Muscle of leg (tissue), 11 donors: ENCODE measurements around the gene GPX4. TPM values are rescaled to one million over a fixed set of nuclear protein-coding genes. Genes with fewer than 3 reads are reported as not detected.
"Not testable (repeated sequence)": the region's sequence is repeated elsewhere in the genome, so short reads cannot be mapped to it uniquely, and the experiment has no call there.

Source experiments
- DNase-seq: peaks from one replicate; pipeline ENCODE4 v3.0.0; 2013
- H3K27ac ChIP-seq: one replicate; pipeline ENCODE4 v1.5.1; 2013; ENCODE audit warnings: mild to moderate bottlenecking, low read length, control low read depth
- H3K27me3 ChIP-seq: one replicate; pipeline ENCODE4 v1.6.1; 2013; ENCODE audit warnings: low read length; ENCODE audit not compliant: control insufficient read depth, insufficient read depth
- H3K36me3 ChIP-seq: one replicate; pipeline ENCODE4 v1.6.1; 2013; ENCODE audit warnings: low read length; ENCODE audit not compliant: control insufficient read depth, insufficient read depth
- H3K4me1 ChIP-seq: one replicate; pipeline ENCODE4 v1.6.1; 2013; ENCODE audit warnings: low read length; ENCODE audit not compliant: control insufficient read depth, insufficient read depth
- H3K4me3 ChIP-seq: one replicate; pipeline ENCODE4 v1.5.1; 2013; ENCODE audit warnings: low read length, control low read depth
- H3K9me3 ChIP-seq: replicated peaks from 2 replicates; pipeline ENCODE4 v1.6.1; 2013; ENCODE audit warnings: low read depth, low read length; ENCODE audit not compliant: control insufficient read depth
- WGBS: methylation state at CpG from one replicate; pipeline ENCODE4 v1.1.5; 2013; ENCODE audit warnings: missing lambda C conversion rate; ENCODE audit not compliant: insufficient coverage; 5-methylcytosine and 5-hydroxymethylcytosine counted together
- polyA plus RNA-seq, 8 donors: library from polyadenylated mRNA; unstranded; fragments of 120-200 nt; gene quantifications; one replicate each; pipeline versions ENCODE4 v1.2.1 to v1.2.3, GENCODE V29; 2013; ENCODE audit warnings: inconsistent platforms in 1 of 8, low replicate concordance in 1 of 8; ENCODE audit not compliant: insufficient read length in 8 of 8, insufficient read depth in 1 of 8
- total RNA-seq: library from RNA; stranded (reverse); fragments of 120-200 nt; gene quantifications from one replicate; pipeline ENCODE4 v1.2.4, GENCODE V29; 2013

Gene GPX4
- total and polyA plus RNA-seq, 9 donors, result 145 to 203 (median 162) TPM

GRCh38 chr19:1109697-1110671, 6.2 kb downstream of the GPX4 start:
- no peak for DNase-seq
- Histone ChIP-seq H3K27me3 (no peaks in the 10 kb centered on the region), H3K4me3 (no peak overlapping the region), H3K36me3 (peaks cover 48% of the 10 kb centered on the region), H3K9me3 (no peaks in the 10 kb centered on the region), H3K27ac (no peak overlapping the region), H3K4me1 (peaks cover 45% of the 10 kb centered on the region)
- 83% methylated on average over 46 of the region's 54 CpGs for WGBS

GRCh38 chr19:1110809-1111640, 7.2 kb downstream of the GPX4 start:
- 45% methylated on average over 6 of the region's 18 CpGs for WGBS
- Histone ChIP-seq H3K4me3 (no peak overlapping the region), H3K27ac (no peak overlapping the region), H3K4me1 (peaks cover 35% of the 10 kb centered on the region), H3K27me3 (no peaks in the 10 kb centered on the region), H3K36me3 (peaks cover 44% of the 10 kb centered on the region), H3K9me3 (no peaks in the 10 kb centered on the region)
- DNase-seq, result peak; percentile 65

- peaks cover 29% of the 10 kb centered on the region for H3K4me1 ChIP-seq
- peaks cover 45% of the 10 kb centered on the region for H3K36me3 ChIP-seq
- DNase-seq, result no peak
- WGBS, result 37% methylated on average over 12 of the region's 18 CpGs
- H3K27me3 ChIP-seq, result no peaks in the 10 kb centered on the region
- no peak overlapping the region for H3K4me3 ChIP-seq
- no peak overlapping the region for H3K27ac ChIP-seq
- H3K9me3 ChIP-seq, result no peaks in the 10 kb centered on the region
Observed at GRCh38 chr19:1111641-1112267, 8.0 kb downstream of the GPX4 start.

GRCh38 chr19:1112268-1113029, 8.7 kb downstream of the GPX4 start:
- 51% methylated on average over 71 of the region's 71 CpGs for WGBS

GRCh38 chr19:1113030-1113985, 9.5 kb downstream of the GPX4 start:
- H3K9me3 ChIP-seq, result no peaks in the 10 kb centered on the region
- H3K27me3 ChIP-seq, result no peaks in the 10 kb centered on the region
- peak overlapping the region; percentile 88 for H3K27ac ChIP-seq
- H3K4me1 ChIP-seq, result peaks cover 29% of the 10 kb centered on the region
- peak overlapping the region; percentile 18 for H3K4me3 ChIP-seq
- H3K36me3 ChIP-seq, result peaks cover 49% of the 10 kb centered on the region
- peak; percentile 94 for DNase-seq
- 21% methylated on average over 37 of the region's 44 CpGs for WGBS

More at GRCh38 chr19:1112268-1113029, 8.7 kb downstream of the GPX4 start:
- Histone ChIP-seq H3K27me3 (no peaks in the 10 kb centered on the region), H3K4me3 (no peak overlapping the region), H3K27ac (peak overlapping the region; percentile 29), H3K9me3 (no peaks in the 10 kb centered on the region), H3K36me3 (peaks cover 46% of the 10 kb centered on the region), H3K4me1 (peaks cover 29% of the 10 kb centered on the region)
- peak; percentile 70 for DNase-seq

GRCh38 chr19:1113986-1114483, 10.2 kb downstream of the GPX4 start:
- H3K9me3 ChIP-seq, result no peaks in the 10 kb centered on the region
- peaks cover 29% of the 10 kb centered on the region for H3K4me1 ChIP-seq
- WGBS, result 90% methylated on average over 25 of the region's 25 CpGs
- peak overlapping the region; percentile 88 for H3K27ac ChIP-seq
- no peak overlapping the region for H3K4me3 ChIP-seq
- DNase-seq, result no peak
- H3K27me3 ChIP-seq, result no peaks in the 10 kb centered on the region
- peaks cover 52% of the 10 kb centered on the region for H3K36me3 ChIP-seq

- not testable (repeated sequence) for H3K27me3 ChIP-seq, H3K4me3 ChIP-seq, H3K9me3 ChIP-seq, H3K27ac ChIP-seq, DNase-seq
- Histone ChIP-seq H3K36me3 (peaks cover 54% of the 10 kb centered on the region), H3K4me1 (peaks cover 29% of the 10 kb centered on the region)
- WGBS, result no CpG with 5 or more reads among the region's 9 CpGs
Observed at GRCh38 chr19:1114728-1115127, 10.9 kb downstream of the GPX4 start.

- WGBS, result 81% methylated on average over 19 of the region's 35 CpGs
- Histone ChIP-seq H3K9me3 (no peaks in the 10 kb centered on the region), H3K36me3 (peaks cover 58% of the 10 kb centered on the region), H3K27ac (no peak overlapping the region), H3K4me1 (peaks cover 27% of the 10 kb centered on the region), H3K4me3 (no peak overlapping the region), H3K27me3 (no peaks in the 10 kb centered on the region)
- DNase-seq, result no peak
Observed at GRCh38 chr19:1115646-1116420, 12.0 kb downstream of the GPX4 start.
